Ovary (tissue), 9 donors: ENCODE results near the gene LRP1B. TPM values are rescaled to one million over a fixed set of nuclear protein-coding genes. Genes with fewer than 3 reads are reported as not detected.
"Not testable (repeated sequence)": the region's sequence is repeated elsewhere in the genome, so short reads cannot be mapped to it uniquely, and the experiment has no call there.

Experiments used
- DNase-seq, 5 donors: peaks; one replicate each; pipeline ENCODE4 v3.0.0-alpha.2; 2019 to 2020
- H3K27ac ChIP-seq, 2 donors: fragments of 200-600 bp; one replicate each; pipeline versions ENCODE4 v1.5.1 to v1.8.0; 2019 to 2022
- H3K27me3 ChIP-seq: fragments of 200-600 bp; one replicate; pipeline ENCODE4 v1.8.0; 2022
- H3K36me3 ChIP-seq: fragments of 200-600 bp; sonication (generic); one replicate; pipeline ENCODE4 v1.5.1; 2019
- H3K4me1 ChIP-seq: one replicate; pipeline ENCODE4 v1.8.1; 2013; ENCODE audit warnings: mild to moderate bottlenecking, moderate library complexity; ENCODE audit not compliant: insufficient read depth
- H3K4me3 ChIP-seq: fragments of 200-600 bp; sonication (generic); one replicate; pipeline ENCODE4 v1.5.1; 2017
- H3K9me3 ChIP-seq, 2 donors: fragments of 200-600 bp in 1 of 2; sonication (generic) in 1 of 2; one replicate each; pipeline versions ENCODE4 v1.5.1 to v1.8.1; 2013 to 2019; ENCODE audit warnings: mild to moderate bottlenecking in 1 of 2, moderate library complexity in 1 of 2
- CTCF ChIP-seq, 3 donors: fragments of 450-650 bp in 2 of 3; fragments of 200-600 bp in 1 of 3; IDR thresholded peaks; one replicate each; pipeline versions ENCODE4 v1.5.1 to v1.8.0; 2016 to 2022; ENCODE audit warnings: antibody characterized with exemption in 3 of 3, mild to moderate bottlenecking in 1 of 3
- EP300 ChIP-seq: sonication (generic); formaldehyde crosslinking; IDR thresholded peaks from one replicate; pipeline ENCODE4 v1.6.1; 2017; ENCODE audit warnings: antibody characterized with exemption
- POLR2A ChIP-seq: fragments of 450-650 bp; IDR thresholded peaks from one replicate; pipeline ENCODE4 v1.6.1; 2017; ENCODE audit warnings: antibody characterized with exemption, mild to moderate bottlenecking, moderate library complexity
- WGBS, 3 donors: extraction: QIAGEN DNeasy Blood & Tissue Kit in 1 of 3; methylation state at CpG; one replicate each; pipeline versions ENCODE4 v1.1.5 to v1.1.7; 2013 to 2017; 5-methylcytosine and 5-hydroxymethylcytosine counted together
- intact Hi-C, 4 donors: fragments of 100-400 bp; cut with DNase I; formaldehyde crosslinking; loops; one replicate each; pipeline versions ENCODE4 v1.11.0 to v1.15.1; 2022 to 2023
- polyA plus RNA-seq, 2 donors: library from polyadenylated mRNA; stranded (reverse); fragments of 200-250 nt in 1 of 2; fragments of 350-450 nt in 1 of 2; fragmentation: Illumina TruSeq in 1 of 2; extraction: RNeasy Lipid Tissue Mini Kit (QIAGEN cat#74804) in 1 of 2; gene quantifications; one replicate each; pipeline ENCODE4 v1.2.3, GENCODE V29; 2013 to 2014
- total RNA-seq, 7 donors: library from RNA; depleted of rRNA in 2 of 7; stranded (reverse); fragments of >200 nt in 2 of 7; fragmentation: NEBNext Ultra II Directional in 3 of 7; extraction: Animal tissue kit (Norgen Biotek cat#: 25700) in 3 of 7; gene quantifications; one replicate each; pipeline versions ENCODE4 v1.1.0 to v1.2.4, GENCODE V29; 2016 to 2023
- donor health status: DM: no; HTN: no; CAD: no; lungs with moderate emphysema.
- donor health status: DM: no; HTN: no; CAD: no.
- donor health status: Bipolar disorder and iron deficiency.
- donor health status: DM: yes; HTN: yes; CAD: no.
- donor health status: DM: no; HTN: no; CAD: no.
- donor health status: DM: yes; HTN: yes; CAD: no.

Gene LRP1B
- total and polyA plus RNA-seq, 9 donors = 0.08 to 2.6 (median 0.37) TPM

GRCh38 chr2:140416577-140416976 is 1714.2 kb downstream of the LRP1B start:
- intact Hi-C loops = no loop called here
- 52 to 80% (median 78%) methylated on average over 1 of the region's 1 CpG for WGBS, 3 donors
- H3K4me1 ChIP-seq = no peaks in the 10 kb centered on the region

GRCh38 chr2:140415035-140415434 is 1715.8 kb downstream of the LRP1B start:
- intact Hi-C loops, H3K4me1 ChIP-seq, H3K9me3 ChIP-seq, H3K27me3 ChIP-seq, DNase-seq, H3K27ac ChIP-seq, H3K36me3 ChIP-seq, H3K4me3 ChIP-seq: not testable (repeated sequence)
- 58 to 81% (median 71%) methylated on average over 4 of the region's 4 CpGs for WGBS, 3 donors

More at GRCh38 chr2:140416577-140416976, 1714.2 kb downstream of the LRP1B start:
- no peak for DNase-seq
- TF ChIP-seq EP300 (no peak), CTCF (IDR thresholded peaks at IDR 0.05) (no peak), POLR2A (no peak)
- Histone ChIP-seq H3K4me3 (no peak overlapping the region), H3K27me3 (no peaks in the 10 kb centered on the region), H3K36me3 (no peaks in the 10 kb centered on the region), H3K9me3 (no peaks in the 10 kb centered on the region), H3K27ac (no peak overlapping the region)

- no peaks in the 10 kb centered on the region for H3K9me3 ChIP-seq
- H3K4me1 ChIP-seq = no peaks in the 10 kb centered on the region
- no peak overlapping the region for H3K27ac ChIP-seq
- no peak overlapping the region for H3K4me3 ChIP-seq
- no peaks in the 10 kb centered on the region for H3K36me3 ChIP-seq
- no peak for DNase-seq
- intact Hi-C loops = no loop called here
- 84 to 92% (median 89%) methylated on average over 2 of the region's 2 CpGs for WGBS, 3 donors
- no peak for TF ChIP-seq CTCF (IDR thresholded peaks at IDR 0.05)
- TF ChIP-seq POLR2A = no peak
- TF ChIP-seq EP300 = no peak
- H3K27me3 ChIP-seq = no peaks in the 10 kb centered on the region
Observed at GRCh38 chr2:140410695-140411094, 1720.1 kb downstream of the LRP1B start.

- H3K27me3 ChIP-seq = no peaks in the 10 kb centered on the region
- DNase-seq = no peak
- no peak overlapping the region for H3K4me3 ChIP-seq
- intact Hi-C loops = no loop called here
- no peaks in the 10 kb centered on the region for H3K4me1 ChIP-seq
- no peaks in the 10 kb centered on the region for H3K9me3 ChIP-seq
- WGBS, 3 donors = 90 to 96% (median 92%) methylated on average over 2 of the region's 2 CpGs
- H3K27ac ChIP-seq = no peak overlapping the region
- TF ChIP-seq EP300 = no peak
- no peaks in the 10 kb centered on the region for H3K36me3 ChIP-seq
Observed at GRCh38 chr2:140401056-140401455, 1729.8 kb downstream of the LRP1B start.

GRCh38 chr2:140392824-140393223 is 1738.0 kb downstream of the LRP1B start:
- Histone ChIP-seq H3K27me3 (no peaks in the 10 kb centered on the region), H3K36me3 (no peaks in the 10 kb centered on the region), H3K4me3 (no peak overlapping the region), H3K4me1 (no peaks in the 10 kb centered on the region), H3K9me3 (no peaks in the 10 kb centered on the region), H3K27ac (no peak overlapping the region)
- intact Hi-C loops = no loop called here
- no peak for TF ChIP-seq CTCF (IDR thresholded peaks at IDR 0.05)
- TF ChIP-seq POLR2A = no peak
- TF ChIP-seq EP300 = no peak
- 17 to 41% (median 27%) methylated on average over 2 of the region's 2 CpGs for WGBS, 3 donors
- DNase-seq = no peak

- Histone ChIP-seq H3K27me3 (no peaks in the 10 kb centered on the region), H3K27ac (no peak overlapping the region), H3K4me3 (no peak overlapping the region), H3K4me1 (no peaks in the 10 kb centered on the region), H3K9me3 (no peaks in the 10 kb centered on the region), H3K36me3 (no peaks in the 10 kb centered on the region)
- no peak for DNase-seq
- intact Hi-C loops = no loop called here
- 91 to 96% (median 96%) methylated on average over 6 of the region's 6 CpGs for WGBS, 3 donors
- TF ChIP-seq CTCF (IDR thresholded peaks at IDR 0.05) (no peak), POLR2A (no peak), EP300 (no peak)
Observed at GRCh38 chr2:140384946-140385345, 1745.9 kb downstream of the LRP1B start.
